ENCODE data around the gene ZRANB2.

The ZRANB2 gene

DNA sequence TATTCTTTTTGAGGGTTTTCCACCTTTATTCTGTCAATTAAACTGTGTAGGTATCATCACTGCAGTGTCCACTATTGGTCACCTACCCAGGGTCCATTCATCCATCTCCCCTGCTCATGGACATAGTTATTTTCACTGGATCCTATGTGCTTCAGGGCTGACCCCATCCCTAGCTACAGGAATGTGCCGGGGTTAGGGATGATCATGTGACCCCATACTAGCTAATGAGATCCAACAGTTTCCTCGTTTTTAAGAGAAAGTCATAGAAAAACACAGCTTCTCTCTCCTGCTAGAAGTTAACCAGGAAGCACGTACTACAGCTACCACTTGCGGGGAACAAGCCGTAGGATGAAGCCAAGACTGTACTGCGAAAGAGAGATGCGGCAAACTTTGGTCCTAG is 52.8 kb downstream of the ZRANB2 start:
- DNase-seq, result no peak

GRCh38 chr1:71026093-71026492 is 54.7 kb downstream of the ZRANB2 start:
- DNase-seq, result no peak

GRCh38 chr1:71023515-71023914 is 57.3 kb downstream of the ZRANB2 start:
- DNase-seq, result no peak

DNA sequence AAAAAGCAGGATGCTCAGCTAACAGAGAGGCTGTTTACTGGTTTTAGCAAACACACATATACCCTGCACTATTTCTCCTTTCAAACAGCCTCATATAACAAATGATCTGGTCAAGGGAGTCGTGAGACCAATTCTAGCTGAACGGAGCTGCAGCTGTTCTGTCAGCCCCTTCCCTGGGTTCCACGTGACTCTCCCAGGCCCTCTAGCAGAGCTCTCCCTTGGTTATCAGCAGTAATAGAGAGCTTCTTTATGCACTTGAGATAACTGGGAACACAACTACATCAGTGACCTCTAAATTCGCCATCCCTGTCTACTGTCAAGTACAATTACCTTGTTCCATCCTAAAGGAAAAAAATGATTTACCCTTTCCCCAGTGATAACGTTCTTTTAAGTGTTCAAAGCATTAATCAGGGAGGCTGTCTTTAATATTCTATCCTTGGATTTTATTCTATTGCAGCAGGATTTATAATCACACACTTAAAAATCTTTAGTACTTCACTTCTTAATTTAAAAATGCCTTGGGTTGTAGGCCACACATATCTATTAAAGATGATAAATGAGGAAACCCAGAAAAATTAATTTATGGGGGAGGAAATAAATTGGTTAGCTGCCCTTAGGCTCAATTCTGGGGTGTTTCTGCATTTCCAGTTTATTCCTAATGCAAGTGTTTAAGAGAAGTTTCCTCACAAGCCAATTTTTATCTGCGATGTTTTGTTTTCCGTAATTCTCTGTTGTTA is 61.4 kb downstream of the ZRANB2 start:
- no peak for DNase-seq

- no peak for DNase-seq
Observed at GRCh38 chr1:71018791-71019190, 62.0 kb downstream of the ZRANB2 start.

GRCh38 chr1:71015745-71016144 is 65.1 kb downstream of the ZRANB2 start:
- no peak for DNase-seq

GRCh38 chr1:71014178-71014579 is 66.7 kb downstream of the ZRANB2 start:
- DNase-seq, result no peak
